Measurements from ENCODE around the gene FAM237B. TPM values are rescaled to one million over a fixed set of nuclear protein-coding genes. Genes with fewer than 3 reads are reported as not detected.
A peak's percentile ranks its signal among the peaks of the same experiment; 100 is the strongest.

The FAM237B gene
- total RNA-seq, 4 donors from 2014 or later = not detected

- intact Hi-C loops (cut with DNase I; ENCODE audit: low total_unique reads) (no loop called here), in situ Hi-C loops (cut with MboI; ENCODE audit: low sequenced_read_pairs in 4 of 4) (loop anchor here in 1 of 4 donors (25.0 kb wide), 1 partner anchor 107 kb away; the partner anchor contains the start of gene STEAP1)
- no peak for DNase-seq
- Histone ChIP-seq H3K4me3 (no peak overlapping the region), H3K27ac (no peak overlapping the region), H3K27me3 (no peaks in the 10 kb centered on the region), H3K36me3 (no peaks in the 10 kb centered on the region), H3K4me1 (no peaks in the 10 kb centered on the region), H3K9me3 (no peaks in the 10 kb centered on the region)
- no peak for TF ChIP-seq CTCF (IDR thresholded peaks at IDR 0.05 in 4 of 5, conservative IDR thresholded peaks at IDR 0.05 in 1 of 5)
- no peak for TF ChIP-seq POLR2A (IDR thresholded peaks at IDR 0.05)
- ATAC-seq = no peak
Measured at GRCh38 chr7:90269163-90269562, 51.9 kb downstream of the FAM237B start.

GRCh38 chr7:90267263-90267858 is 53.7 kb downstream of the FAM237B start:
- H3K9me3 ChIP-seq = no peaks in the 10 kb centered on the region
- H3K4me3 ChIP-seq = no peak overlapping the region
- DNase-seq (no peak), ATAC-seq (no peak)
- intact Hi-C loops (cut with DNase I; ENCODE audit: low total_unique reads) (no loop called here), in situ Hi-C loops (cut with MboI; ENCODE audit: low sequenced_read_pairs in 4 of 4) (loop anchor here in 1 of 4 donors (25.0 kb wide), 1 partner anchor 105 kb away; the partner anchor contains the start of gene STEAP1)
- H3K4me1 ChIP-seq = no peaks in the 10 kb centered on the region
- peak overlapping the region in 1 of 4 donors; percentile 15 for H3K27ac ChIP-seq
- H3K36me3 ChIP-seq = no peaks in the 10 kb centered on the region
- no peaks in the 10 kb centered on the region for H3K27me3 ChIP-seq
- TF ChIP-seq POLR2A (IDR thresholded peaks at IDR 0.05) = no peak
- TF ChIP-seq CTCF (IDR thresholded peaks at IDR 0.05 in 4 of 5, conservative IDR thresholded peaks at IDR 0.05 in 1 of 5) = no peak

- no peaks in the 10 kb centered on the region for H3K27me3 ChIP-seq
- DNase-seq (no peak), ATAC-seq (no peak)
- H3K36me3 ChIP-seq = no peaks in the 10 kb centered on the region
- no peak overlapping the region for H3K4me3 ChIP-seq
- in situ Hi-C loops (cut with MboI; ENCODE audit: low sequenced_read_pairs in 4 of 4) = loop anchor here in 1 of 4 donors (25.0 kb wide), 1 partner anchor 105 kb away; the partner anchor contains the start of gene STEAP1
- H3K4me1 ChIP-seq = no peaks in the 10 kb centered on the region
- intact Hi-C loops (cut with DNase I; ENCODE audit: low total_unique reads) = no loop called here
- no peaks in the 10 kb centered on the region for H3K9me3 ChIP-seq
- peak overlapping the region in 1 of 4 donors; percentile 15 for H3K27ac ChIP-seq
- TF ChIP-seq CTCF (IDR thresholded peaks at IDR 0.05 in 4 of 5, conservative IDR thresholded peaks at IDR 0.05 in 1 of 5) (no peak), POLR2A (IDR thresholded peaks at IDR 0.05) (no peak)
Measured at GRCh38 chr7:90266808-90267207, 54.3 kb downstream of the FAM237B start.

Other genes starting within 250 kb of the FAM237B start
- 1 to 10 TPM in 2 of 4 donors, under 1 TPM in 2; 0.81 to 1.6 (median 0.98) TPM for gene STEAP1, start 166.8 kb downstream of the FAM237B start, total RNA-seq
- gene STEAP2, start 109.6 kb downstream of the FAM237B start, total RNA-seq = 1 to 10 TPM in 2 of 4 donors, under 1 TPM in 2; 0.20 to 3.5 (median 1.2) TPM
- 1 to 10 TPM in 2 of 4 donors, under 1 TPM in 1, not detected in 1; 0.62 to 4.9 (median 1.6) TPM for gene CFAP69, start 76.1 kb downstream of the FAM237B start, total RNA-seq
- gene GTPBP10, start 25.4 kb upstream of the FAM237B start, total RNA-seq = 10 to 100 TPM; 12.8 to 20.1 (median 16.4) TPM
- 10 to 100 TPM in 3 of 4 donors, 1 to 10 TPM in 1; 9.5 to 39.9 (median 32.6) TPM for gene CLDN12, start 82.2 kb upstream of the FAM237B start, total RNA-seq
- not detected for gene PTTG1IP2, start 148.3 kb upstream of the FAM237B start, total RNA-seq

Data from gastrocnemius medialis (tissue), 4 donors.